Measurements from ENCODE around the gene ZDHHC12. TPM values are rescaled to one million over a fixed set of nuclear protein-coding genes. Genes with fewer than 3 reads are reported as not detected.

ZDHHC12 gene
- total and polyA plus RNA-seq, 2 of the 8 experiments (the other 6 are each of a cell fraction or from before 2014, with no cell fraction given) = 35.0 to 93.8 TPM

DNA sequence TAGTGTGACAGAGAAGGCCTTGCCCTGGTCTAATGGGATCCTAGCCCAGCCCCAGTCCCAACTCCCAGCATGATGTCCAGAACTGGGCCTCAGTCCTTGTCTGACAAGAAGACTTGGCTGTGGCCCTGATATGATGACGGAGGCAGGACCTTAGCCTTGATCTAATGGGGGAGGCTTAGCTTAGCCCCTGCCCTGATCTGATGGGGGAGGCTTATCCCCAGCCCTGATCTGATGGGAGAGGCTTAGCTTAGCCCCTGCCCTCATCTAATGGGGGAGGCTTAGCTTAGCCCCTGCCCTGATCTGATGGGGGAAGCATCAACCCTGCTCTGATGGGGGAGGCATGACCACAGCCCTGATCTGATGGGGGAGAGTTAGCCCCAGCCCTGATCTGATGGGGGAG, 17.9 kb downstream of the ZDHHC12 start (continued):
- TF ChIP-seq, protein P1, sequence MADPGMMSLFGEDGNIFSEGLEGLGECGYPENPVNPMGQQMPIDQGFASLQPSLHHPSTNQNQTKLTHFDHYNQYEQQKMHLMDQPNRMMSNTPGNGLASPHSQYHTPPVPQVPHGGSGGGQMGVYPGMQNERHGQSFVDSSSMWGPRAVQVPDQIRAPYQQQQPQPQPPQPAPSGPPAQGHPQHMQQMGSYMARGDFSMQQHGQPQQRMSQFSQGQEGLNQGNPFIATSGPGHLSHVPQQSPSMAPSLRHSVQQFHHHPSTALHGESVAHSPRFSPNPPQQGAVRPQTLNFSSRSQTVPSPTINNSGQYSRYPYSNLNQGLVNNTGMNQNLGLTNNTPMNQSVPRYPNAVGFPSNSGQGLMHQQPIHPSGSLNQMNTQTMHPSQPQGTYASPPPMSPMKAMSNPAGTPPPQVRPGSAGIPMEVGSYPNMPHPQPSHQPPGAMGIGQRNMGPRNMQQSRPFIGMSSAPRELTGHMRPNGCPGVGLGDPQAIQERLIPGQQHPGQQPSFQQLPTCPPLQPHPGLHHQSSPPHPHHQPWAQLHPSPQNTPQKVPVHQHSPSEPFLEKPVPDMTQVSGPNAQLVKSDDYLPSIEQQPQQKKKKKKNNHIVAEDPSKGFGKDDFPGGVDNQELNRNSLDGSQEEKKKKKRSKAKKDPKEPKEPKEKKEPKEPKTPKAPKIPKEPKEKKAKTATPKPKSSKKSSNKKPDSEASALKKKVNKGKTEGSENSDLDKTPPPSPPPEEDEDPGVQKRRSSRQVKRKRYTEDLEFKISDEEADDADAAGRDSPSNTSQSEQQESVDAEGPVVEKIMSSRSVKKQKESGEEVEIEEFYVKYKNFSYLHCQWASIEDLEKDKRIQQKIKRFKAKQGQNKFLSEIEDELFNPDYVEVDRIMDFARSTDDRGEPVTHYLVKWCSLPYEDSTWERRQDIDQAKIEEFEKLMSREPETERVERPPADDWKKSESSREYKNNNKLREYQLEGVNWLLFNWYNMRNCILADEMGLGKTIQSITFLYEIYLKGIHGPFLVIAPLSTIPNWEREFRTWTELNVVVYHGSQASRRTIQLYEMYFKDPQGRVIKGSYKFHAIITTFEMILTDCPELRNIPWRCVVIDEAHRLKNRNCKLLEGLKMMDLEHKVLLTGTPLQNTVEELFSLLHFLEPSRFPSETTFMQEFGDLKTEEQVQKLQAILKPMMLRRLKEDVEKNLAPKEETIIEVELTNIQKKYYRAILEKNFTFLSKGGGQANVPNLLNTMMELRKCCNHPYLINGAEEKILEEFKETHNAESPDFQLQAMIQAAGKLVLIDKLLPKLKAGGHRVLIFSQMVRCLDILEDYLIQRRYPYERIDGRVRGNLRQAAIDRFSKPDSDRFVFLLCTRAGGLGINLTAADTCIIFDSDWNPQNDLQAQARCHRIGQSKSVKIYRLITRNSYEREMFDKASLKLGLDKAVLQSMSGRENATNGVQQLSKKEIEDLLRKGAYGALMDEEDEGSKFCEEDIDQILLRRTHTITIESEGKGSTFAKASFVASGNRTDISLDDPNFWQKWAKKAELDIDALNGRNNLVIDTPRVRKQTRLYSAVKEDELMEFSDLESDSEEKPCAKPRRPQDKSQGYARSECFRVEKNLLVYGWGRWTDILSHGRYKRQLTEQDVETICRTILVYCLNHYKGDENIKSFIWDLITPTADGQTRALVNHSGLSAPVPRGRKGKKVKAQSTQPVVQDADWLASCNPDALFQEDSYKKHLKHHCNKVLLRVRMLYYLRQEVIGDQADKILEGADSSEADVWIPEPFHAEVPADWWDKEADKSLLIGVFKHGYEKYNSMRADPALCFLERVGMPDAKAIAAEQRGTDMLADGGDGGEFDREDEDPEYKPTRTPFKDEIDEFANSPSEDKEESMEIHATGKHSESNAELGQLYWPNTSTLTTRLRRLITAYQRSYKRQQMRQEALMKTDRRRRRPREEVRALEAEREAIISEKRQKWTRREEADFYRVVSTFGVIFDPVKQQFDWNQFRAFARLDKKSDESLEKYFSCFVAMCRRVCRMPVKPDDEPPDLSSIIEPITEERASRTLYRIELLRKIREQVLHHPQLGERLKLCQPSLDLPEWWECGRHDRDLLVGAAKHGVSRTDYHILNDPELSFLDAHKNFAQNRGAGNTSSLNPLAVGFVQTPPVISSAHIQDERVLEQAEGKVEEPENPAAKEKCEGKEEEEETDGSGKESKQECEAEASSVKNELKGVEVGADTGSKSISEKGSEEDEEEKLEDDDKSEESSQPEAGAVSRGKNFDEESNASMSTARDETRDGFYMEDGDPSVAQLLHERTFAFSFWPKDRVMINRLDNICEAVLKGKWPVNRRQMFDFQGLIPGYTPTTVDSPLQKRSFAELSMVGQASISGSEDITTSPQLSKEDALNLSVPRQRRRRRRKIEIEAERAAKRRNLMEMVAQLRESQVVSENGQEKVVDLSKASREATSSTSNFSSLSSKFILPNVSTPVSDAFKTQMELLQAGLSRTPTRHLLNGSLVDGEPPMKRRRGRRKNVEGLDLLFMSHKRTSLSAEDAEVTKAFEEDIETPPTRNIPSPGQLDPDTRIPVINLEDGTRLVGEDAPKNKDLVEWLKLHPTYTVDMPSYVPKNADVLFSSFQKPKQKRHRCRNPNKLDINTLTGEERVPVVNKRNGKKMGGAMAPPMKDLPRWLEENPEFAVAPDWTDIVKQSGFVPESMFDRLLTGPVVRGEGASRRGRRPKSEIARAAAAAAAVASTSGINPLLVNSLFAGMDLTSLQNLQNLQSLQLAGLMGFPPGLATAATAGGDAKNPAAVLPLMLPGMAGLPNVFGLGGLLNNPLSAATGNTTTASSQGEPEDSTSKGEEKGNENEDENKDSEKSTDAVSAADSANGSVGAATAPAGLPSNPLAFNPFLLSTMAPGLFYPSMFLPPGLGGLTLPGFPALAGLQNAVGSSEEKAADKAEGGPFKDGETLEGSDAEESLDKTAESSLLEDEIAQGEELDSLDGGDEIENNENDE (IDR thresholded peaks at IDR 0.05; ENCODE audit: insufficient replicate concordance, low read length) = no peak
- TF ChIP-seq SIRT6 (IDR thresholded peaks at IDR 0.05; ENCODE audit: low read length) = no peak
- TF ChIP-seq HDAC6 (IDR thresholded peaks at IDR 0.05; ENCODE audit: low read depth, low read length) = no peak
- no peak for TF ChIP-seq HDAC2 (IDR thresholded peaks at IDR 0.05; ENCODE audit: borderline replicate concordance in 1 of 2, low read depth in 2 of 2, low read length in 2 of 2)
- no peak for TF ChIP-seq NANOG (IDR thresholded peaks at IDR 0.05; ENCODE audit: insufficient read depth, low read depth, low read length, poor library complexity, severe bottlenecking)
- TF ChIP-seq, protein P2, sequence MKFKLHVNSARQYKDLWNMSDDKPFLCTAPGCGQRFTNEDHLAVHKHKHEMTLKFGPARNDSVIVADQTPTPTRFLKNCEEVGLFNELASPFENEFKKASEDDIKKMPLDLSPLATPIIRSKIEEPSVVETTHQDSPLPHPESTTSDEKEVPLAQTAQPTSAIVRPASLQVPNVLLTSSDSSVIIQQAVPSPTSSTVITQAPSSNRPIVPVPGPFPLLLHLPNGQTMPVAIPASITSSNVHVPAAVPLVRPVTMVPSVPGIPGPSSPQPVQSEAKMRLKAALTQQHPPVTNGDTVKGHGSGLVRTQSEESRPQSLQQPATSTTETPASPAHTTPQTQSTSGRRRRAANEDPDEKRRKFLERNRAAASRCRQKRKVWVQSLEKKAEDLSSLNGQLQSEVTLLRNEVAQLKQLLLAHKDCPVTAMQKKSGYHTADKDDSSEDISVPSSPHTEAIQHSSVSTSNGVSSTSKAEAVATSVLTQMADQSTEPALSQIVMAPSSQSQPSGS (IDR thresholded peaks at IDR 0.05; ENCODE audit: low read length) = no peak
- no peak for TF ChIP-seq BACH1 (IDR thresholded peaks at IDR 0.05; ENCODE audit: low read length)

Data from H1 (cell line).